GM12878 (cell line): ENCODE results near the gene M1AP. TPM values are rescaled to one million over a fixed set of nuclear protein-coding genes. Genes with fewer than 3 reads are reported as not detected.

Experiments used
- BMI1 ChIP-seq: fragments of 450-650 bp; IDR thresholded peaks from 2 replicates; pipeline ENCODE4 v1.6.1; 2016; ENCODE audit warnings: mild to moderate bottlenecking, moderate library complexity, borderline replicate concordance
- CEBPB ChIP-seq, 2 experiments: fragments of 150-350 bp in 1 of 2; IDR thresholded peaks; 2 replicates each; pipeline ENCODE4 v1.6.1; 2012 to 2014; ENCODE audit warnings: low read depth in 2 of 2, low read length in 2 of 2, borderline replicate concordance in 1 of 2, inconsistent platforms in 1 of 2
- CREB1 ChIP-seq: IDR thresholded peaks from 2 replicates; pipeline ENCODE4 v1.6.1; 2012; ENCODE audit warnings: low read depth, mild to moderate bottlenecking, inconsistent platforms
- EP300 ChIP-seq, 2 experiments: fragments of 150-350 bp in 1 of 2; IDR thresholded peaks; 2 replicates each; pipeline ENCODE4 v1.6.1; 2011 to 2012; ENCODE audit warnings: low read depth in 2 of 2, low read length in 2 of 2, borderline replicate concordance in 1 of 2, improper control_type of control experiment in 1 of 2, inconsistent platforms in 1 of 2; ENCODE audit not compliant: control insufficient read depth in 1 of 2
- GATAD2B ChIP-seq: fragments of 450-650 bp; conservative IDR thresholded peaks from 2 replicates; pipeline ENCODE4 v1.6.1; 2017; ENCODE audit warnings: low read depth, mild to moderate bottlenecking, moderate library complexity
- MTA2 ChIP-seq: fragments of 450-650 bp; IDR thresholded peaks from 2 replicates; pipeline ENCODE4 v1.6.1; 2016; ENCODE audit warnings: low read depth, mild to moderate bottlenecking, moderate library complexity
- NFYA ChIP-seq: IDR thresholded peaks from 2 replicates; pipeline ENCODE4 v1.6.1; 2011; ENCODE audit warnings: low read depth, mild to moderate bottlenecking, low read length, improper control_type of control experiment, borderline replicate concordance
- PAX5 ChIP-seq: IDR thresholded peaks from 2 replicates; pipeline ENCODE4 v1.6.1; 2011; ENCODE audit warnings: low read depth, low read length, borderline replicate concordance
- PAX8 ChIP-seq: fragments of 450-650 bp; IDR thresholded peaks from 2 replicates; pipeline ENCODE4 v1.6.1; 2017; ENCODE audit warnings: mild to moderate bottlenecking, moderate library complexity
- PML ChIP-seq: IDR thresholded peaks from 2 replicates; pipeline ENCODE4 v1.6.1; 2012; ENCODE audit warnings: low read length, inconsistent platforms
- RELA ChIP-seq: fragments of 450-650 bp; IDR thresholded peaks from 2 replicates; pipeline ENCODE4 v1.8.0; 2014; ENCODE audit warnings: borderline replicate concordance; ENCODE audit not compliant: partially characterized antibody
- SMARCA5 ChIP-seq: fragments of 450-650 bp; IDR thresholded peaks from 2 replicates; pipeline ENCODE4 v1.6.1; 2017; ENCODE audit warnings: mild to moderate bottlenecking
- SREBF2 ChIP-seq: IDR thresholded peaks from 2 replicates; pipeline ENCODE4 v1.6.1; 2012; ENCODE audit warnings: mild to moderate bottlenecking, low read length
- STAT3 ChIP-seq: IDR thresholded peaks from 2 replicates; pipeline ENCODE4 v1.6.1; 2011; ENCODE audit warnings: low read depth, low read length, improper control_type of control experiment
- WRNIP1 ChIP-seq: IDR thresholded peaks from 2 replicates; pipeline ENCODE4 v1.6.1; 2011; ENCODE audit warnings: low read depth, low read length, improper control_type of control experiment, borderline replicate concordance
- ZNF384 ChIP-seq: IDR thresholded peaks from 2 replicates; pipeline ENCODE4 v1.6.1; 2012; ENCODE audit warnings: low read depth, mild to moderate bottlenecking, low read length, improper control_type of control experiment, borderline replicate concordance
- polyA plus RNA-seq, 11 experiments: library from polyadenylated mRNA; depleted of rRNA in 4 of 11; unstranded in 6 of 11; stranded (reverse) in 5 of 11; fragments of >200 nt; fragmentation: Nextera tagmentation in 4 of 11; fragmentation: Illumina TruSeq in 1 of 11; extraction: Ambion mirVana in 4 of 11; extraction: Trizol in 1 of 11; gene quantifications; 1 replicate in 1 of 11; 2 replicates in 10 of 11; pipeline versions ENCODE4 v1.2.1 to v1.2.3, GENCODE V29; 2011 to 2016; ENCODE audit warnings: inconsistent platforms in 2 of 11, missing spikeins in 2 of 11, low read depth in 1 of 11
- total RNA-seq, 4 experiments: library from RNA; depleted of rRNA in 3 of 4; stranded (reverse); fragments of >200 nt in 3 of 4; fragmentation: Illumina TruSeq in 1 of 4; extraction: Trizol in 1 of 4; gene quantifications; 2 replicates each; pipeline versions ENCODE4 v1.2.1 to v1.2.3, GENCODE V29; 2013 to 2021
- TF ChIP-seq, protein P1 (sequence below): fragments of 450-650 bp; formaldehyde crosslinking; IDR thresholded peaks from 2 replicates; pipeline ENCODE4 v1.5.0; 2022; ENCODE audit warnings: mild to moderate bottlenecking, missing genetic modification characterization
- TF ChIP-seq, protein P2 (sequence below): fragments of 150-350 bp; IDR thresholded peaks from 2 replicates; pipeline ENCODE4 v1.6.1; 2014; ENCODE audit warnings: mild to moderate bottlenecking, low read depth, low read length
- TF ChIP-seq, protein P3 (sequence below), 3 experiments: IDR thresholded peaks in 2 of 3; conservative IDR thresholded peaks in 1 of 3; 2 replicates each; pipeline ENCODE4 v1.5.1; 2011; ENCODE audit warnings: low read depth in 3 of 3, low read length in 3 of 3, mild to moderate bottlenecking in 3 of 3, control low read depth in 2 of 3, moderate library complexity in 2 of 3, inconsistent platforms in 1 of 3, mixed read lengths in 1 of 3; ENCODE audit not compliant: control insufficient read depth in 2 of 3, insufficient read depth in 1 of 3; ENCODE audit errors: extremely low read depth in 1 of 3
- TF ChIP-seq, protein P4 (sequence below): IDR thresholded peaks from 2 replicates; pipeline ENCODE4 v1.6.1; 2012; ENCODE audit warnings: low read depth, low read length, improper control_type of control experiment

The M1AP gene
- total and polyA plus RNA-seq, 10 of the 15 experiments (the other 5 are each of a cell fraction or from before 2014, with no cell fraction given), result 0.04 to 0.32 (median 0.16) TPM; not detected in 4

DNA sequence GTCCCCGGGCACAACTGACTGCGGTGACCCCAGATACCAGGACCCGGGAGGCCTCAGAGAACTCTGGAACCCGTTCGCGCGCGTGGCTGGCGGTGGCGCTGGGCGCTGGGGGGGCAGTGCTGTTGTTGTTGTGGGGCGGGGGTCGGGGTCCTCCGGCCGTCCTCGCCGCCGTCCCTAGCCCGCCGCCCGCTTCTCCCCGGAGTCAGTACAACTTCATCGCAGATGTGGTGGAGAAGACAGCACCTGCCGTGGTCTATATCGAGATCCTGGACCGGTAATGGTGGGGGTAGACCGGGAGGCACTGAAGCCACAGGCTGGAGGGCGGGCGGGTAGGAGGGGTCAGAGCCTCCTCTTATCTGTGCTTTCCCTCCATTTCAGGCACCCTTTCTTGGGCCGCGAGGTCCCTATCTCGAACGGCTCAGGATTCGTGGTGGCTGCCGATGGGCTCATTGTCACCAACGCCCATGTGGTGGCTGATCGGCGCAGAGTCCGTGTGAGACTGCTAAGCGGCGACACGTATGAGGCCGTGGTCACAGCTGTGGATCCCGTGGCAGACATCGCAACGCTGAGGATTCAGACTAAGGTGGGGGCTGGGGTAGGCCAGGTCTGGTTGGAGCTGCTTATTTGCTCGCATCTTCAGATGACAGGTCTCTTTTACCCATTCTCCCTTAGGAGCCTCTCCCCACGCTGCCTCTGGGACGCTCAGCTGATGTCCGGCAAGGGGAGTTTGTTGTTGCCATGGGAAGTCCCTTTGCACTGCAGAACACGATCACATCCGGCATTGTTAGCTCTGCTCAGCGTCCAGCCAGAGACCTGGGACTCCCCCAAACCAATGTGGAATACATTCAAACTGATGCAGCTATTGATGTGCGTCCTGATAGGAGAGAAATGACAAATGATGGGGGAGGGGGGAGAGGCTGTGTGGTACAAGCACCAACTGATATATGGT, 117.6 kb downstream of the M1AP start (continued):
- TF ChIP-seq ZNF384 (no peak), CREB1 (no peak), CEBPB (IDR thresholded peaks at IDR 0.05; ENCODE audit: borderline replicate concordance in 1 of 2, low read depth in 2 of 2, low read length in 2 of 2) (no peak), BMI1 (peak; percentile 53; the same call in 1 of the 2 replicates), WRNIP1 (no peak), STAT3 (no peak), SREBF2 (no peak), SMARCA5 (0 out of 2 replicates have a peak, but pooled peaks have one; percentile 47), MTA2 (no peak), GATAD2B (peak; percentile 10; the same call in 1 of the 2 replicates), EP300 (IDR thresholded peaks at IDR 0.05; ENCODE audit: borderline replicate concordance in 1 of 2, control insufficient read depth in 1 of 2, low read depth in 2 of 2, low read length in 2 of 2) (peak in 1 of 2 experiments; percentile 54; a peak in 2 of 4 replicates), RELA (peak; percentile 91), PML (no peak), PAX5 (0 out of 2 replicates have a peak, but pooled peaks have one; percentile 18), PAX8 (no peak), NFYA (no peak)
- TF ChIP-seq, protein P1, sequence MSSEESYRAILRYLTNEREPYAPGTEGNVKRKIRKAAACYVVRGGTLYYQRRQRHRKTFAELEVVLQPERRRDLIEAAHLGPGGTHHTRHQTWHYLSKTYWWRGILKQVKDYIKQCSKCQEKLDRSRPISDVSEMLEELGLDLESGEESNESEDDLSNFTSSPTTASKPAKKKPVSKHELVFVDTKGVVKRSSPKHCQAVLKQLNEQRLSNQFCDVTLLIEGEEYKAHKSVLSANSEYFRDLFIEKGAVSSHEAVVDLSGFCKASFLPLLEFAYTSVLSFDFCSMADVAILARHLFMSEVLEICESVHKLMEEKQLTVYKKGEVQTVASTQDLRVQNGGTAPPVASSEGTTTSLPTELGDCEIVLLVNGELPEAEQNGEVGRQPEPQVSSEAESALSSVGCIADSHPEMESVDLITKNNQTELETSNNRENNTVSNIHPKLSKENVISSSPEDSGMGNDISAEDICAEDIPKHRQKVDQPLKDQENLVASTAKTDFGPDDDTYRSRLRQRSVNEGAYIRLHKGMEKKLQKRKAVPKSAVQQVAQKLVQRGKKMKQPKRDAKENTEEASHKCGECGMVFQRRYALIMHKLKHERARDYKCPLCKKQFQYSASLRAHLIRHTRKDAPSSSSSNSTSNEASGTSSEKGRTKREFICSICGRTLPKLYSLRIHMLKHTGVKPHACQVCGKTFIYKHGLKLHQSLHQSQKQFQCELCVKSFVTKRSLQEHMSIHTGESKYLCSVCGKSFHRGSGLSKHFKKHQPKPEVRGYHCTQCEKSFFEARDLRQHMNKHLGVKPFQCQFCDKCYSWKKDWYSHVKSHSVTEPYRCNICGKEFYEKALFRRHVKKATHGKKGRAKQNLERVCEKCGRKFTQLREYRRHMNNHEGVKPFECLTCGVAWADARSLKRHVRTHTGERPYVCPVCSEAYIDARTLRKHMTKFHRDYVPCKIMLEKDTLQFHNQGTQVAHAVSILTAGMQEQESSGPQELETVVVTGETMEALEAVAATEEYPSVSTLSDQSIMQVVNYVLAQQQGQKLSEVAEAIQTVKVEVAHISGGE, result no peak
- TF ChIP-seq, protein P2, sequence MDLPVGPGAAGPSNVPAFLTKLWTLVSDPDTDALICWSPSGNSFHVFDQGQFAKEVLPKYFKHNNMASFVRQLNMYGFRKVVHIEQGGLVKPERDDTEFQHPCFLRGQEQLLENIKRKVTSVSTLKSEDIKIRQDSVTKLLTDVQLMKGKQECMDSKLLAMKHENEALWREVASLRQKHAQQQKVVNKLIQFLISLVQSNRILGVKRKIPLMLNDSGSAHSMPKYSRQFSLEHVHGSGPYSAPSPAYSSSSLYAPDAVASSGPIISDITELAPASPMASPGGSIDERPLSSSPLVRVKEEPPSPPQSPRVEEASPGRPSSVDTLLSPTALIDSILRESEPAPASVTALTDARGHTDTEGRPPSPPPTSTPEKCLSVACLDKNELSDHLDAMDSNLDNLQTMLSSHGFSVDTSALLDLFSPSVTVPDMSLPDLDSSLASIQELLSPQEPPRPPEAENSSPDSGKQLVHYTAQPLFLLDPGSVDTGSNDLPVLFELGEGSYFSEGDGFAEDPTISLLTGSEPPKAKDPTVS, result no peak
- TF ChIP-seq, protein P3, sequence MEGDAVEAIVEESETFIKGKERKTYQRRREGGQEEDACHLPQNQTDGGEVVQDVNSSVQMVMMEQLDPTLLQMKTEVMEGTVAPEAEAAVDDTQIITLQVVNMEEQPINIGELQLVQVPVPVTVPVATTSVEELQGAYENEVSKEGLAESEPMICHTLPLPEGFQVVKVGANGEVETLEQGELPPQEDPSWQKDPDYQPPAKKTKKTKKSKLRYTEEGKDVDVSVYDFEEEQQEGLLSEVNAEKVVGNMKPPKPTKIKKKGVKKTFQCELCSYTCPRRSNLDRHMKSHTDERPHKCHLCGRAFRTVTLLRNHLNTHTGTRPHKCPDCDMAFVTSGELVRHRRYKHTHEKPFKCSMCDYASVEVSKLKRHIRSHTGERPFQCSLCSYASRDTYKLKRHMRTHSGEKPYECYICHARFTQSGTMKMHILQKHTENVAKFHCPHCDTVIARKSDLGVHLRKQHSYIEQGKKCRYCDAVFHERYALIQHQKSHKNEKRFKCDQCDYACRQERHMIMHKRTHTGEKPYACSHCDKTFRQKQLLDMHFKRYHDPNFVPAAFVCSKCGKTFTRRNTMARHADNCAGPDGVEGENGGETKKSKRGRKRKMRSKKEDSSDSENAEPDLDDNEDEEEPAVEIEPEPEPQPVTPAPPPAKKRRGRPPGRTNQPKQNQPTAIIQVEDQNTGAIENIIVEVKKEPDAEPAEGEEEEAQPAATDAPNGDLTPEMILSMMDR (IDR thresholded peaks at IDR 0.05 in 2 of 3, conservative IDR thresholded peaks at IDR 0.05 in 1 of 3; ENCODE audit: control insufficient read depth in 2 of 3, extremely low read depth in 1 of 3, insufficient read depth in 1 of 3, low read depth in 3 of 3, low read length in 3 of 3), result no peak
- TF ChIP-seq, protein P4, sequence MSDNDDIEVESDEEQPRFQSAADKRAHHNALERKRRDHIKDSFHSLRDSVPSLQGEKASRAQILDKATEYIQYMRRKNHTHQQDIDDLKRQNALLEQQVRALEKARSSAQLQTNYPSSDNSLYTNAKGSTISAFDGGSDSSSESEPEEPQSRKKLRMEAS, result peak; percentile 64; the same call in 1 of the 2 replicates
